ENCODE measurements around the gene ASCC3.

GRCh38 chr6:100459592-100460184 is 421.4 kb downstream of the ASCC3 start:
- TF ChIP-seq ZFP36 (IDR thresholded peaks at IDR 0.05; ENCODE audit: borderline replicate concordance, partially characterized antibody) (no peak), ELK1 (IDR thresholded peaks at IDR 0.05; ENCODE audit: low read depth, low read length) (no peak), MYC (IDR thresholded peaks at IDR 0.05; ENCODE audit: borderline replicate concordance, low read length) (no peak), ZSCAN20 (CRISPR knock-in tag; IDR thresholded peaks at IDR 0.05) (no peak), FOSB (CRISPR knock-in tag; IDR thresholded peaks at IDR 0.05) (no peak), JUNB (IDR thresholded peaks at IDR 0.05) (no peak)
- TF ChIP-seq, protein P1, sequence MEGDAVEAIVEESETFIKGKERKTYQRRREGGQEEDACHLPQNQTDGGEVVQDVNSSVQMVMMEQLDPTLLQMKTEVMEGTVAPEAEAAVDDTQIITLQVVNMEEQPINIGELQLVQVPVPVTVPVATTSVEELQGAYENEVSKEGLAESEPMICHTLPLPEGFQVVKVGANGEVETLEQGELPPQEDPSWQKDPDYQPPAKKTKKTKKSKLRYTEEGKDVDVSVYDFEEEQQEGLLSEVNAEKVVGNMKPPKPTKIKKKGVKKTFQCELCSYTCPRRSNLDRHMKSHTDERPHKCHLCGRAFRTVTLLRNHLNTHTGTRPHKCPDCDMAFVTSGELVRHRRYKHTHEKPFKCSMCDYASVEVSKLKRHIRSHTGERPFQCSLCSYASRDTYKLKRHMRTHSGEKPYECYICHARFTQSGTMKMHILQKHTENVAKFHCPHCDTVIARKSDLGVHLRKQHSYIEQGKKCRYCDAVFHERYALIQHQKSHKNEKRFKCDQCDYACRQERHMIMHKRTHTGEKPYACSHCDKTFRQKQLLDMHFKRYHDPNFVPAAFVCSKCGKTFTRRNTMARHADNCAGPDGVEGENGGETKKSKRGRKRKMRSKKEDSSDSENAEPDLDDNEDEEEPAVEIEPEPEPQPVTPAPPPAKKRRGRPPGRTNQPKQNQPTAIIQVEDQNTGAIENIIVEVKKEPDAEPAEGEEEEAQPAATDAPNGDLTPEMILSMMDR (IDR thresholded peaks at IDR 0.05) = no peak
